ENCODE measurements around the gene GLE1. TPM values are rescaled to one million over a fixed set of nuclear protein-coding genes. Genes with fewer than 3 reads are reported as not detected.
A peak's percentile ranks its signal among the peaks of the same experiment; 100 is the strongest.
"Not testable (repeated sequence)": the region's sequence is repeated elsewhere in the genome, so short reads cannot be mapped to it uniquely, and the experiment has no call there.

Gene GLE1
- total RNA-seq, 1 donor from 2014 or later = 19.4 TPM

DNA sequence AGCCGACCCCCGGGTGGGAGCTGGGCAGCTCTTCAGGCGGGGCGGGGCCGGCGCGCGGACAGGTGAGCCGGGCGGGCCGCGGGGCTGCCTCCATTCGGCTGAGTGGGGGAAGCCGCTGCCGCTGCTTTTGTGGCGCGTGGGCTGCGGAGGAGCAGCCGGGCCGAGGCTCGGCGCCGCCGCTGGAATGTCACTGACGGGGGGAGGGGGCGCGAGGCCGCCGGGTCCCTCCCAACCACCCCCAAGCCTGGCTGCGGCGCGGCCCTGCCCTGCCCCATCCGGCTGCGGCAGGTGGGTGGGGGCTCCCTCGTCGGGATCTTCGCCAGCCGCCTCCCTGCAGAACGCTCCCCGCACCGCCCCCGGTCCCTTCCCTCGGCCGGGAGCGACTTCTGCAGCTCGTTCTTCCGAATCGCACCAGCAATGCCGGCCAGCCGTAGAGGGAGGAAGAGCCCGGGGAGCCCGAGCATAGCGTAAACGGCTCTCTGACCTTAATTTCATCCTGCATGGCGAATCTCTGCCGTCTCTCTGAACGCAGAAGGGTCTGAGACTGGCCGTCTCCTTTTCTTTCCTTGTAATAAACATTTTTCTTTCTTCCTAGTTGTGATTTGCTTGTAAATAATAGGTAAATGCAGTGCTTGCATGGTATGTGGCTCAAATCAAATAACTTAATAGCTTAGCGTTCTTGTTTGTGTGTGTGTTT, 48.4 kb downstream of the GLE1 start:
- DNase-seq = peak; percentile 46

DNA sequence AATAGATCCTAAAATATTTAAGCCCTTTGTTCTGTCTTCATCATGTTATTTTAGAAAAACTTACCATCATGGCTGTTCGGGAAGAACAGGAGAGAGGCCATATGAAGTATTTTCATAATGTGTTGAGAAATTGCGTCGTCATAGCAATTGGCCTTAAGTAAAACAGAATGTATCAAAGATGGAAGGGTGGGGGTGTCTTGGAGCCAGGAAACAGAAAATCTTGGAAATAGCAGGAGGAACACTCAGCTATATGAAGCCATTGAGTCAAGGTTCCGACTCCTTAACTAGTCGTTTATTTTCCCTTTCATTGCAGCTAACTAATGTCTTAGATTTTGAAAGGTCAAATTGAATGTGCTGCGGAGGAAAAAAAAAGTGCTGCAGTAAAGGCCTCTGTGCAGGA, 49.2 kb downstream of the GLE1 start:
- peak; percentile 69 for DNase-seq

DNA sequence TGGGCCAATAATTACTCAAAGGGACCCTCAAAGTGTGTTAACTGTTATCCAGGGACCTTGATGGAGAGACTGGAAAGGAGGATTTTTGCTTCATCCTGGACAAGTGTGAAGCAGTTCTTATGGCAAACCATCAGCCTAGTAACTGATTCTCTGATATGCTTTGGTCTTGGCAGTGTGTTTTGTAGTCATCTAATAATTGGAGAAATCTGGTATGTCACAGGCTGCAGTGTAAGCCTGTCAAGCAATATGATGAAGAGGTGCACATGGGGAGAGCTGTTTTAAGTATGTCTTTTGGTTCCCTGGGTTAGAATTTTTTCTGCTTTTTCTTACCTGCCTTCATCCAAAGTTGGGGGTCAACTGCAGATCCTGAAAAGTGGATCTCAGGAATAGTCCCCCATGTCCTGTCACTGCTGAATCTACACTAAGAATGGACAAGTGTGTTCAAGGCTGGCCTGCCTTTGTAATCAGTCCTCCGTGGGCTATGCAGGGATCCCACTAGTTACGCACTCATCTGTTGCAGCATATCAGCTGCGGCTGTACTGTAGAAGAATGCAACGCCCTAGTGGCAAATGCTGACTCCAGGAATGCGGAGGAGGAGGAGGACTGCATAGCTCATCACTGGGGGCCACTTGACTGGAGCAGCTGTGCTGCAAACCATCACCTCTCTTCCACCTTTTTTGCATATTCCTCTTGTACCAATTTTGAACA, 49.8 kb downstream of the GLE1 start:
- peak; percentile 78 for DNase-seq

DNA sequence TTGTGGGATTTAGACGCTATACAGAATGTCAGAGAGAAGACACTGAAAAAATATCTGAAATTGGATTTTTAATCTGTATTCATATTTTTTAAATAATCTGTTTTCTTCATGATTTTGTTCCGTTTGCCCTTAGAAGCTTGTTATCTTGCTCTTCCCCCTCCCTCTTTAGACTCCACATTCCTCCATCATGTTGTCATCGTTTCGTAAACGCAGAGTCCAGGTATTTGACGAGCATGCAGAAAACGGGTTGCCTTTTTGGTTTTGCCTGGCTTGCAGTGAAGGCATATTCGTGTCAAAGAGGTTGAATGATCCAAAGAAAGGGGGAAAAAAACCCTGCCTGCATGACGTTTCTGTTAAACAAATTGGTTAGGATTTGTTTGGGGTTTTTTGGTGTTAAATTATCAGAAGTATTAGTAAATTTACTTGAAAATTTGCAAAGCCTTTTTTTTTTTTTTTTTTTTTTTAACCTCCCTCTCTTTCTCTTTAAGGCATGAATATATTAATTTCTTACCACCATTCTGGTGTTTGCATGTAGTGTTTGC, 50.7 kb downstream of the GLE1 start:
- DNase-seq = peak; percentile 68

DNA sequence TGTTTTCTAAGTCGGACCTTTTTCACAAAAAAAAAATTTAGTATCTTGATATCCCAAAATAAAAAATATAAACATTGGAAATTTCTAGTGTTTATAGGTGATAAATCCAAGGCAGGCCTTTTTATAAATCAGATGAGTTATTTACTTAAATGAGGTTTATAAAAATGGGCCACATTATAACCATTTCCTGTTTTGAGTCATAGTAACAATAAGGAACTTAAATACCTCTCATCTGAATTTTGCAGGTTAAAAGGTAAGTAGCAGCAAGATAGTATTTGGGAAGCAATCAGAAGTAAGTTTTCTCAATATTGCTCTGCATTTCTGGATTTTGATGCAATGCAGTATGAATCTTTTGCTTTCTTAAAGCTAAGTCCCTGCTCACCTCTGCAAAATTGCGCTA, 51.8 kb downstream of the GLE1 start:
- peak; percentile 15 for DNase-seq

DNA sequence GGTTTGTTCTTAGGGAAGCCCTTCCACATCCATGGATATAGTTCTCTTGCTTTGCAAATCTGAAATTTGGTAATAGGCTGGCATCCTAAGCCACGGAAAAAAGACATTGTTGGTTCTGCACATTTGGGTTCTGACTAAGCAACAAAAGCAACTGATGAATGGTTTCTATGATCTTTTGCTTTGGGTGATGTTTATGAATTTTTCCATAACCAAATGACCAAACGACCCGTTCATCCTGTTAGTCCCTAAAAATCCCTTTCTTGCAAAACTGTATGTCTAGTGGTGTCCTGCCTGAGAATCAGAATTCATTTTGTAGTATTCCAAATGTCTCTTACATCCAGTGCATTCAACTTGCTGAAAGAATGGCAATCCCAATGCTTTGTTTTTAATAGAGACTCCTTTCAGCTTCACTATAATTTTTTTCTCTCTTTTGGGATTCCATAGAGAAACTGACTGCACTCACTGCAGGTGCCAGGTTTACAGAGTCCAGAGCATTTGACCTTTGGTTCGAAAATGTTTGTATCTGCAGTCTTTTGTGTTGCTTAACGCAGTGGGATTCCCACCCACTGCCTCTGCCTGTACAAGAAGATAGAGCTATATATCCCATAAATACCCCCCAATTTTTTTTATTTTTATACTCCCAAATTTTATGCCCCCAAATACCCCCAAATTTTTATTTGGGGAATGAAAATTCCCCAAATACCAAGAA, 52.6 kb downstream of the GLE1 start:
- no peak for DNase-seq

DNA sequence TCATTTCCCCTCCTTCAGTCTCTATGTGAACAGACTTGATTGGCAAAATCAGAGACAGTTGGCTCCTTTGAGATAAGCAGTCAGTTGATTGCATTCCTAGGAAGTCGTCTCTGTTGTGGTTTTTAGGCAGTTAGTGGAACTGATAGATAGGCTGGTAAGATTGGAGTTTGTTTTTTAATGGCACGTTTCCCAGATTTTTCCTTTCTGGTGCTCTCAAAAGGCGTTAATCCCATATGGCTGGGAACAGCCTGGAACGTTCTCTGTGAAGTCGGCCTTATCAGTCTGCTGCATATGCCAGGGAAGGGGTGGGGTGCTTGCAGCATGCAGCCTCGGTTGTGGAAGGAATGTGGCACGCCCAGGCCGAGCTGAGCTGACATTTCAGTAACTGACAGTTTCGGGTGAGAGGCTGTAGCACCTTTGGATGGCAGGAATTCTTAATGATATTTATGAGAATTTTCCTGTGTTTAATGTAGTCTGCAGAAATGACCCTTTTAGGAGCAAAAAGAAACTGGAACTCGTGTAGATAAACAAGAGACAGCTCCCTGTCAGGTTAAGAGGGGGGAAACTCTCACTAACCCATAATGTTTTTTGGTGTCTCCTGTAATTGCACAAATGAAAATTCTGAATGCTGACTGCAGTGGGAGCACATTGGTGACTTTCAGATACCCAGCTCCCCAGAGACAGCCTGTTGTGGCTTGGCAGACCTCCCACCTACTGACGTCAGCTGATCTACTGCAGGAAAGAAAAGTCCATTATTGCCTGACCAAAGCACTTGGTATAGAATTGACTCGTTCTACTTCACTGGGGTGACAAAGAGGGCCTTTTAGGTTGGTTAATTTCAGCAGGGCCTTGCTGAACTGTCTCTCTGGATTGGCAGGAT, 54.2 kb downstream of the GLE1 start:
- peak; percentile 96 for DNase-seq

DNA sequence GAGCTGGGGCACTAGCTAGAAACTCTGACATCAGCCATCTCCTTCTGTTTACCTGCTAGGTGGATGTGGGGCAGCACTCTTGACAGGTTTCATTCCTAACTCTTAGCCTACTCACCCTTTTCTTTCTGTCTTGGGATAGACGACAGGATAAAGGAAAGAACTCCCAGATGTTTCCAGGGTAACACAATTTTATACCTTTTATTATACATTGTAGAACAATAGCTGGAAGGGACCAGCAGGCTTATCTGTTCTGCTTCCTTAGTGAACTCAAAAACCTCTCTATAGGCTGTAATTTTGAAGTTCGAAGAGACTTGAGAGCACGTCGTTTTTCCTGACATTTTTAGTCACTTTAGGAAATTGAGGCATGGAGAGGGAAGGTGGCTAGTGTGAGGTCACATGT, 61.1 kb downstream of the GLE1 start:
- DNase-seq = peak; percentile 76

DNA sequence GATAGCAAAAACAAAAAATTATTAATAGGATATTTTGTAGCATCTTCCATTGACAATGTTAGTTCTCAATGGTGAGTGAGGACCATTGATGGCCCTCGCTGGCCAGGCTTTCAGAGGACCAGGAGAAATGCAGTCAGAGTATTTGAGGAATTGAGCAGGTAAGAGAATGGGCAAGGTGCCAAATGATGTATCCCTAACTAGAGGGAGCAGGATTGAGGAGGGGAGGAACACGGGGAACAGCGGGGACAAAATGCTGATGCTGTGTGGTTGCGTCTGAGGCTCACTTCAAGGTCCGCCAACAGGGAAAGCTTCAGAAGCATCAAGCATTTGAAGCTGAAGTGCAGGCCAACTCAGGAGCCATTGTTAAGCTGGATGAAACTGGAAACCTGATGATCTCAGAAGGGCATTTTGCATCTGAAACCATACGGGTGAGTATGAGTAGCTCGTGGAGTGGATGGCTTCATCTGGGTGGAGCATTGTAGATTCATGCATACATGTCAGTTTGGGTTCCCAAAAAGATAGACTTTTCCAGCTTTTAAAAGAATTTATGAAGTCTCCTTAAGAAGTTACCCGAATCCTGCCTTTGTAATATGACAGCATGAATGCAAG, 64.1 kb downstream of the GLE1 start:
- no peak for DNase-seq

DNA sequence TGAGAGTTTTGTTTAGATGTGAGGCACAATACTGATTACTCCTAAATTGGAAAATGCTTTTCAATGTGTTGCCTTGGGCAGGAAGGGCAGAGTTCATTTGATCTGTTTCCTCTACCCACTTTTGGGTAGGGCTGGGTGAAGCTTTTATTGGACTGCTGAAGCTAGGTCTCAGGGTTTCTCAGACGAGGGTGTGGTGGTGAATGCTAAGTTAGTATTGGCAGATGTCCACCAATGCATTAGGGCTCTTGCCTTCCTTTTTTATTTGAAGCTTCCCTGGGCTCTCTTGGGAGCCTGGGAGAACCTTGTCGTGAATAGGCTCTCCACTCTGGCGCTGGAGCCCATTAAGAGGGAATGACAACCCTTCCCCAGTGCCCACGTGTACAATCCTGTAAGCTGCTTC, 71.0 kb downstream of the GLE1 start:
- peak; percentile 24 for DNase-seq

DNA sequence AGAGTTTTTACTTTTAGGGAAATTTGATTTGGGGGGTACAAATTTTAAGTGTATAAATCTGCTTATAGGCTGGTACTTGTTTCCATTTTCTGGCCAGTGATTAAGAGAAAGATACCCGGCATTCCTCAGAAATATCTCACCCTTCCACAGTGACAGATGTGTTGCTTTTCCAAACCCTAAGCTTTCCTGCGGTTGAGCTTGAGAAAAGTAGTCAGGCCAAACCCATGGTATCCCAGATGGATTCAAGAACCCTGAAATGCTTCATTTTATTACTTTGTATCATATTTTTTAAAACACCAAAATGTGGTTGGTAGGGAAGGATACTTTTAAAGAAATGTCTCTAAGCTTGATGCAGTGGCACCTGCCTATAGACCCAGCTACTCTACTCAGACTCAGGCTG, 71.4 kb downstream of the GLE1 start:
- no peak for DNase-seq

DNA sequence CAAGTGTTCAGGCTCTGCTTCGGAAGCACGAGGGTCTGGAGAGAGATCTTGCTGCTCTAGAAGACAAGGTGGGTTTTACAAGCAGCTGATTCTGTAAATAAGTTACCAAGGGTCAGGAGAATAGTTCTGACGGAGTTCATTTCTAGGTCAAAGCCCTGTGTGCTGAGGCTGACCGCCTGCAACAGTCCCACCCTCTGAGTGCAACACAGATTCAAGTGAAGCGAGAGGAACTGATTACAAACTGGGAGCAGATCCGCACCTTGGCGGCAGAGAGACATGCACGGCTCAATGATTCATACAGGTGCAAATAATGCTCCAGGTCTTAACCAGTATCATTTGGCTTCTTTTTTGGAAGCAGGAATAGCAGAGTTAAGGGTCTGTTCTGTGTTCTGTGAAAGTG, 72.7 kb downstream of the GLE1 start:
- DNase-seq = no peak

DNA sequence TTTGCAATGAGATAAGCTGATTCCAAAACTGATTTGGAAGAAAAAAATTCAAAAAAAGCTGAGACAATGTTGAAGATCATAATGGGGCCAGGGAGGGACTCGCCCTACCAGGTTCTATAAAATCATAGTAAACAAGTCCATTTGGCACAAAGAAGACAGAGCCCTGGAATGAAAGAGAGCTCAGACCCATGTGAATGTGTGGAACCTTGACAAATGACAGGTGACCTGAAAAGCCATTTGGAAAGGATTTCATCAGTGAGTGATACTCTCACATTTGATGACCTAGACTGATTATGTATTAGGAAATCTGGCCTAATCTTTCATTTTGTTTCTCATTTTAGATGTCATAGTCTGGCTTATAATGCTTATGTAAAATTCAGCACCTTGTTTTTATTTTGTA, 74.7 kb downstream of the GLE1 start:
- no peak for DNase-seq

DNA sequence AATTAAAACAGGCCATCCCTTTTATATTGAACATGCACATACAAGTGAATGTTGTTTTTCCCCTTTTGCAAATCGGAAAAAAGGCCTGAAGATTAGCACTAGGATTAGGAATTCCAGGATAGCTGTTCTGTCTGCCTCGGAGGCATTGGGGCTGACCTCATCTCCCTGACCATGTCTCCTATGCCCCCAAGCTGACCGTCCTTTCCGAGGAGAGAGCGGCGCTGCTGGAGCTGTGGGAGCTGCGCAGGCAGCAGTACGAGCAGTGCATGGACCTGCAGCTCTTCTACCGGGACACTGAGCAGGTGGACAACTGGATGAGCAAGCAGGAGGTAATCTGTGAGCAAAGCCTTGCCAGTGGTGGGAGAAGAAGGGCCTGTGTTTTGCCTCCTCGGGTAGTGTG, 76.2 kb downstream of the GLE1 start:
- no peak for DNase-seq

DNA sequence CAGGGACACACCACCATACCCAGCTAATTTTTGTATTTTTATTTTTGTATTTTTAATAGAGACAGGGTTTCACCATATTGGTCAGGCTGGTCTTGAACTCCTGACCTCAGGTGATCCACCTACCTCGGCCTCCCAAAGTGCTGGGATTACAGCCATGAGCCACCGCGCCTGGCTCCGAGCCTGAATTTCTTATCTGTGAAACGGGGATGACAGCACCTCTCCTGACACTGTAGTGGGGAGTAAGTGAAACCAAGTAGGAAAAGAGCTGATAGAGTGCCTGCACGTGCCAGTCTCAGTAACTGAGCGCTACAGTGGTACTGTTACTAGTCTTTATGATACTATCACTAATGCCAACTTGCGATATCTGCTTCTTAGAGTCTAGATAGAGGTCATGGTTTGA, 80.6 kb downstream of the GLE1 start:
- not testable (repeated sequence) for DNase-seq

DNA sequence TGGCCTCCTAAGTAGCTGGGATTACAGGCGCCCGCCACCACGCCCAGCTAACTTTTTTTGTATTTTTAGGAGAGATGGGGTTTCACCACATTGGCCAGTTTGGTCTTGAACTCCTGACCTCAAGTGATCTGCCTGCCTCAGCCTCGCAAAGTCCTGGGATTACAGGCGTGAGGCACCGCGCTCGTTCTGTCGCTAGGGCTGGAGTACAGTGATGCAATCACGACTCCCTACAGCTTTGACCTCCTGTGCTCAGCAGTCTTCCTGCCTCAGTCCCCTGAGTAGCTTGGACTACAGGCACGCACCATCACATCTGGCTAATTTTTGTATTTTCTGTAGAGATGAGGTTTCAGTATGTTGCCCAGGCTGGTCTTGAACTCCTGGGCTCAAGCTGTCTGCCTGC, 82.4 kb downstream of the GLE1 start:
- DNase-seq = not testable (repeated sequence)

DNA sequence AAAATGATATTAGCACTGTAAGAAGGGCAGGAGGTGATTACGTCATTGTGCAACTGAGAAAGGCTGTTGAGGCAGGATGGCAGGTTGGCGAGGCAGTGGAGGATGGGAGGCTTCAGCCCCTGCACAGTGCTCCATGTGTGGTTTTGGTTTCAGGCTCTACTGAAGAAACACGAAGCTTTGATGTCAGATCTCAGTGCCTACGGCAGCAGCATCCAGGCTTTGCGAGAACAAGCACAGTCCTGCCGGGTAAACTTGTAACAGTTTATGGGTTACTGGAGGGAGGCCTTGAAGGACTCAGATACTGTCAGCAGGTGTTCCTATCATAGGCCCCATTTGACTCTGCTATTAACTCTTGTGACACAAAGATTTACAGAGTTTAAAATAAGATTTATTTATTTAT, 82.9 kb downstream of the GLE1 start:
- DNase-seq = no peak

DNA sequence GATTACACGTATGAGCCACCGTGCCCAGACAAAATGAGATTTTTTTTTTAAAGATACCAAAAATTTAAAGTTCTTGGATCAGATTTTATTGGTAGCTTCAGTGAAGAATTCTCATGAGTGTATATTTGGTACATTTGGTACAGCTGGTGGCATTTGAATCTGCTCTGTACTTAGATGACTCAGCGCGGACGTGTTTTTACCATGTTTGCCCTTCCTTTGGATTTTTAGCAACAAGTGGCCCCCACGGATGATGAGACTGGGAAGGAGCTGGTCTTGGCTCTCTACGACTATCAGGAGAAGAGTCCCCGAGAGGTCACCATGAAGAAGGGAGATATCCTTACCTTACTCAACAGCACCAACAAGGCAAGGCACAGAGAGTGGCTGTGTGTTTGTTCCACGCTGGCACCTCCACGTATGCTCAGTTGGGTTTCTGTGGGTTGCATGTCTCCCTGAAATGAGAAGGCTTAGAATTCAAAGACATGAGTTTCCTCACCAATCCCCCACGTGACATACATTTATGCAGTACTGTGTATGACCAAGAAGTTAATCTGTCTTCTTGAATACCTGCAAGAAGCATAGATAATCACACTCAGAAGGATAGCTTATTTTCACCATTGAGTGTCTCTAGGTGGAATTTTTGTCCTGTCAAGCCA, 84.2 kb downstream of the GLE1 start:
- DNase-seq = no peak
